Nephron (organoid): ENCODE data around the gene ADORA2A.
A peak's percentile ranks its signal among the peaks of the same experiment; 100 is the strongest.

Experiments used
- H3K27ac Mint-ChIP-seq, 3 experiments: 2 replicates each; pipeline ENCODE4 v1.8.0; 2020; ENCODE audit warnings: mixed read lengths in 3 of 3, mild to moderate bottlenecking in 2 of 3, moderate library complexity in 1 of 3
- H3K27me3 Mint-ChIP-seq: 2 replicates; pipeline ENCODE4 v1.8.0; 2021; ENCODE audit warnings: low read depth, mild to moderate bottlenecking, moderate library complexity, mixed read lengths
- H3K36me3 Mint-ChIP-seq: 2 replicates; pipeline ENCODE4 v1.8.0; 2020; ENCODE audit warnings: low read depth, mixed read lengths
- H3K4me1 Mint-ChIP-seq: 2 replicates; pipeline ENCODE4 v1.8.0; 2020; ENCODE audit warnings: mixed read lengths
- H3K4me3 Mint-ChIP-seq, 3 experiments: 2 replicates each; pipeline ENCODE4 v1.8.0; 2020; ENCODE audit warnings: mild to moderate bottlenecking in 3 of 3, mixed read lengths in 3 of 3, moderate library complexity in 2 of 3
- H3K9me3 Mint-ChIP-seq: 2 replicates; pipeline ENCODE4 v1.8.0; 2020; ENCODE audit warnings: mixed read lengths
- CTCF ChIP-seq, 3 experiments: fragments of 200-600 bp; sonication (generic); IDR thresholded peaks; one replicate each; pipeline ENCODE4 v1.5.0; 2021; ENCODE audit warnings: antibody characterized with exemption in 3 of 3; ENCODE audit not compliant: unreplicated experiment in 3 of 3

Gene ADORA2A

GRCh38 chr22:24466716-24467328 lies 39.4 kb downstream of the ADORA2A start:
- Mint-ChIP-seq H3K4me1 (peaks cover 31% of the 10 kb centered on the region), H3K9me3 (no peaks in the 10 kb centered on the region), H3K27ac (peak overlapping the region; percentile 86 to 97 (median 94)), H3K4me3 (peak overlapping the region in 2 of 3 experiments; percentile 15 to 18), H3K36me3 (no peaks in the 10 kb centered on the region), H3K27me3 (no peaks in the 10 kb centered on the region)
- TF ChIP-seq CTCF (IDR thresholded peaks at IDR 0.05; ENCODE audit: unreplicated experiment in 3 of 3) = no peak

DNA sequence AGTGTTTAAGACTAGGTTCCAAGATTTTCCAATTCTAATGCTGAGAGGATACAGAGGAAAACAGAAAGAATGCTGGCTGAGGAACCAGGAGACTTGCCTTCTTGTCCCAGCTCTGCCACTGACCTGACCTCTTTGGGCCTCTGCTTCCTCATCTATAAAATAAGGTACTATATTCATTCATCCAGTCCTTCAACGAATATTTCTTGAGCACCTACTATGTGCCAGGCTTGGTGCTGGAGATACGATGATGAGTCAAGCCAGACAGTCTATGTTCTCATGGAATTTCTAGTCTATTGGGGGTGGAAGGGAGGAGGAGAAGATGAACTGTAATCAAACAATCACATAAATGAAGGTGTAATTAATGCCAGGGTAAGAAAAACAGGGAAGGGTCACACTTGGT lies 39.9 kb downstream of the ADORA2A start:
- peak overlapping the region; percentile 86 to 97 (median 94) for H3K27ac Mint-ChIP-seq
- TF ChIP-seq CTCF (IDR thresholded peaks at IDR 0.05; ENCODE audit: unreplicated experiment in 3 of 3) = no peak
- H3K9me3 Mint-ChIP-seq = no peaks in the 10 kb centered on the region
- H3K27me3 Mint-ChIP-seq = no peaks in the 10 kb centered on the region
- H3K4me1 Mint-ChIP-seq = peaks cover 35% of the 10 kb centered on the region
- no peaks in the 10 kb centered on the region for H3K36me3 Mint-ChIP-seq
- H3K4me3 Mint-ChIP-seq = no peak overlapping the region

DNA sequence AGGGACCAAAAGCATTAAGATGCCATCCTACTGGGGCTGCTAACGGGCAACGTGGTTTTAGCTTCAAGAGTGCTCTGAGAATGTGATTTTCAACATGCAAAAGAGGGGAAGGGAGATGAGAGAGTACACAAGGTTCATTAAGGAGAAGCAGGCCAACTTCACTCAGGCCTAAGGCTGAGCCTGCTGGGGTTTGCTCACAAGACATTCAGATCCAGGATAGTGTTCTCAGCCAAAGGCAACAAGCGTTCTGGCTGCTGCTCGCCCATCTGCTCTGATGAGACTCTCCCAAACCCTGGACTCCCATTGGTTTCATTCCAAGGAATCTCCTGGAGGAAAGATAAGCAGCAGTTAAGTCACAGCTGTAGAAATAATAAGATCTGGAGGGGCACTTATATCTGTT lies 44.2 kb downstream of the ADORA2A start:
- Mint-ChIP-seq H3K27me3 (no peaks in the 10 kb centered on the region), H3K36me3 (no peaks in the 10 kb centered on the region), H3K4me1 (peaks cover 22% of the 10 kb centered on the region), H3K4me3 (no peak overlapping the region), H3K27ac (peak overlapping the region; percentile 88 to 98 (median 90)), H3K9me3 (peaks cover 4% of the 10 kb centered on the region)
- TF ChIP-seq CTCF (IDR thresholded peaks at IDR 0.05; ENCODE audit: unreplicated experiment in 3 of 3) = no peak

DNA sequence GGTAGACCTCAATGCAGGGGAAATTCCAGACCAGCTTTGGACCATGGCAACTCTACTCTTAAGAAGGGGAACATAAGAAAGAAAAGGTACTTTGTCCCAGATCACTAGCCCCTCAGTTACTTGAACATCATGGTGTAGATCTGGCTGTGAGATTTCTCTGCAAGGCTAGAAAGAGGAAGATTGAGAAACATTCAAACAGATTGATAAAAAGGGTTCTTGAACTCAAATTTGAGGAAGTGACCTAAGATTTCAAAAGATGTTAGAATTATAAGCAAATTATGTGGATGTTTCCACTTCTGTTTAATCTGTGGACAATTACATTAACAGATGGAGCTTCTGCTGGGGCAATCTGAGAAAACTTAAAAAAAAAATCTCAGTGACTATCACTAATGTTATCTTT lies 45.9 kb downstream of the ADORA2A start:
- Mint-ChIP-seq H3K4me3 (no peak overlapping the region), H3K27ac (peak overlapping the region in 1 of 3 experiments; percentile 33), H3K36me3 (no peaks in the 10 kb centered on the region), H3K9me3 (peaks cover 7% of the 10 kb centered on the region), H3K27me3 (no peaks in the 10 kb centered on the region), H3K4me1 (peaks cover 10% of the 10 kb centered on the region)
- TF ChIP-seq CTCF (IDR thresholded peaks at IDR 0.05; ENCODE audit: unreplicated experiment in 3 of 3) = no peak

GRCh38 chr22:24474221-24474620 lies 46.8 kb downstream of the ADORA2A start:
- no peaks in the 10 kb centered on the region for H3K27me3 Mint-ChIP-seq
- H3K4me1 Mint-ChIP-seq = peaks cover 10% of the 10 kb centered on the region
- H3K9me3 Mint-ChIP-seq = peaks cover 7% of the 10 kb centered on the region
- H3K4me3 Mint-ChIP-seq = no peak overlapping the region
- TF ChIP-seq CTCF (IDR thresholded peaks at IDR 0.05; ENCODE audit: unreplicated experiment in 3 of 3) = no peak
- H3K36me3 Mint-ChIP-seq = no peaks in the 10 kb centered on the region
- peak overlapping the region in 1 of 3 experiments; percentile 31 for H3K27ac Mint-ChIP-seq

GRCh38 chr22:24474649-24475255 lies 47.4 kb downstream of the ADORA2A start:
- Mint-ChIP-seq H3K27me3 (no peaks in the 10 kb centered on the region), H3K9me3 (peaks cover 7% of the 10 kb centered on the region), H3K4me3 (no peak overlapping the region), H3K27ac (peak overlapping the region in 1 of 3 experiments; percentile 31), H3K4me1 (peaks cover 10% of the 10 kb centered on the region), H3K36me3 (no peaks in the 10 kb centered on the region)
- no peak for TF ChIP-seq CTCF (IDR thresholded peaks at IDR 0.05; ENCODE audit: unreplicated experiment in 3 of 3)
